Hepatocyte (in vitro differentiated cells): ENCODE results near the gene CDH19. TPM values are rescaled to one million over a fixed set of nuclear protein-coding genes. Genes with fewer than 3 reads are reported as not detected.
"Not testable (repeated sequence)": the region's sequence is repeated elsewhere in the genome, so short reads cannot be mapped to it uniquely, and the experiment has no call there.

Experiments
- DNase-seq: peaks from one replicate; pipeline ENCODE4 v3.0.0-alpha.2; 2016; ENCODE audit warnings: low spot score
- H2AFZ ChIP-seq: fragments of 200-600 bp; sonication (generic); 2 replicates; pipeline ENCODE4 v1.6.0; 2016; ENCODE audit warnings: antibody characterized with exemption, mild to moderate bottlenecking
- H3K27ac ChIP-seq: fragments of 200-600 bp; sonication (generic); 2 replicates; pipeline ENCODE4 v1.5.1; 2016; ENCODE audit warnings: mild to moderate bottlenecking
- H3K27me3 ChIP-seq: fragments of 200-600 bp; sonication (generic); 2 replicates; pipeline ENCODE4 v1.6.1; 2016
- H3K36me3 ChIP-seq: fragments of 200-600 bp; sonication (generic); replicated peaks from 2 replicates; pipeline ENCODE4 v1.5.1; 2016; ENCODE audit warnings: low read depth; ENCODE audit not compliant: insufficient read depth
- H3K4me1 ChIP-seq: fragments of 200-600 bp; sonication (generic); 2 replicates; pipeline ENCODE4 v1.5.1; 2016; ENCODE audit warnings: mild to moderate bottlenecking, moderate library complexity; ENCODE audit not compliant: insufficient read depth
- H3K4me2 ChIP-seq: fragments of 200-600 bp; sonication (generic); 2 replicates; pipeline ENCODE4 v1.6.0; 2016
- H3K4me3 ChIP-seq: fragments of 200-600 bp; sonication (generic); 2 replicates; pipeline ENCODE4 v1.5.1; 2016; ENCODE audit warnings: mild to moderate bottlenecking
- H3K79me2 ChIP-seq: fragments of 200-600 bp; sonication (generic); 2 replicates; pipeline ENCODE4 v1.6.0; 2017; ENCODE audit warnings: mild to moderate bottlenecking
- H3K9me2 ChIP-seq: fragments of 200-600 bp; sonication (generic); replicated peaks from 2 replicates; pipeline ENCODE4 v1.6.0; 2017; ENCODE audit warnings: mild to moderate bottlenecking; ENCODE audit not compliant: insufficient read depth
- H3K9me3 ChIP-seq: fragments of 200-600 bp; sonication (generic); 2 replicates; pipeline ENCODE4 v1.5.1; 2016; ENCODE audit warnings: low read depth, mild to moderate bottlenecking
- H4K20me1 ChIP-seq: fragments of 200-600 bp; sonication (generic); 2 replicates; pipeline ENCODE4 v1.6.0; 2016; ENCODE audit warnings: mild to moderate bottlenecking; ENCODE audit not compliant: insufficient read depth, poor library complexity, severe bottlenecking
- CTCF ChIP-seq: fragments of 200-600 bp; sonication (generic); IDR thresholded peaks from 2 replicates; pipeline ENCODE4 v1.5.1; 2016; ENCODE audit warnings: antibody characterized with exemption, mild to moderate bottlenecking; ENCODE audit not compliant: poor library complexity
- EZH2 ChIP-seq: fragments of 200-600 bp; sonication (generic); IDR thresholded peaks from 2 replicates; pipeline ENCODE4 v1.6.1; 2016; ENCODE audit warnings: antibody characterized with exemption, mild to moderate bottlenecking, borderline replicate concordance
- EZH2phosphoT487 ChIP-seq: fragments of 200-600 bp; sonication (generic); IDR thresholded peaks from one replicate; pipeline ENCODE4 v1.6.1; 2018; ENCODE audit warnings: antibody characterized with exemption, mild to moderate bottlenecking, low read depth, moderate library complexity; ENCODE audit not compliant: unreplicated experiment, severe bottlenecking
- WGBS: methylation state at CpG from one replicate; pipeline ENCODE4 v1.1.6; 2016; ENCODE audit warnings: low lambda C conversion rate; ENCODE audit errors: missing lambda C conversion rate; 5-methylcytosine and 5-hydroxymethylcytosine counted together
- polyA plus RNA-seq: library from polyadenylated mRNA; unstranded; fragments of >200 nt; fragmentation: Nextera tagmentation; extraction: Ambion mirVana; gene quantifications from 2 replicates; pipeline ENCODE4 v1.2.1, GENCODE V29; 2016
- total RNA-seq: library from RNA; depleted of rRNA; stranded (reverse); fragments of >200 nt; gene quantifications from 2 replicates; pipeline ENCODE4 v1.2.3, GENCODE V29; 2014

The CDH19 gene
- total and polyA plus RNA-seq, 2 experiments from 2014 or later, result not detected

GRCh38 chr18:66473882-66474281, 130.0 kb downstream of the CDH19 start:
- Histone ChIP-seq H4K20me1 (no peaks in the 10 kb centered on the region), H3K27me3 (no peaks in the 10 kb centered on the region), H3K9me3 (no peaks in the 10 kb centered on the region), H3K27ac (no peak overlapping the region), H3K9me2 (no peaks in the 10 kb centered on the region), H2AFZ (no peak overlapping the region), H3K4me3 (no peak overlapping the region), H3K36me3 (no peaks in the 10 kb centered on the region), H3K79me2 (no peaks in the 10 kb centered on the region), H3K4me1 (no peaks in the 10 kb centered on the region), H3K4me2 (no peak overlapping the region)
- WGBS, result 81% methylated on average over 3 of the region's 3 CpGs
- no peak for DNase-seq
- TF ChIP-seq CTCF (no peak), EZH2phosphoT487 (no peak), EZH2 (no peak)

GRCh38 chr18:66466184-66466583, 137.7 kb downstream of the CDH19 start:
- H3K9me3 ChIP-seq, H3K4me1 ChIP-seq, H3K4me3 ChIP-seq, H3K27me3 ChIP-seq, H3K9me2 ChIP-seq, DNase-seq, H3K4me2 ChIP-seq, H2AFZ ChIP-seq, H3K79me2 ChIP-seq, H3K36me3 ChIP-seq, H3K27ac ChIP-seq, H4K20me1 ChIP-seq: not testable (repeated sequence)
- WGBS, result 83% methylated on average over 5 of the region's 5 CpGs

GRCh38 chr18:66461344-66461743, 142.5 kb downstream of the CDH19 start:
- no peaks in the 10 kb centered on the region for H3K4me1 ChIP-seq
- H3K36me3 ChIP-seq, result no peaks in the 10 kb centered on the region
- no peak for DNase-seq
- H3K9me2 ChIP-seq, result no peaks in the 10 kb centered on the region
- H3K79me2 ChIP-seq, result no peaks in the 10 kb centered on the region
- TF ChIP-seq EZH2 (no peak), EZH2phosphoT487 (no peak), CTCF (no peak)
- WGBS, result 72% methylated on average over 3 of the region's 3 CpGs
- no peaks in the 10 kb centered on the region for H4K20me1 ChIP-seq
- H3K27ac ChIP-seq, result no peak overlapping the region
- no peaks in the 10 kb centered on the region for H3K27me3 ChIP-seq
- no peaks in the 10 kb centered on the region for H3K9me3 ChIP-seq
- no peak overlapping the region for H2AFZ ChIP-seq
- H3K4me2 ChIP-seq, result no peak overlapping the region
- H3K4me3 ChIP-seq, result no peak overlapping the region

- H3K79me2 ChIP-seq, result no peaks in the 10 kb centered on the region
- H3K9me2 ChIP-seq, result no peaks in the 10 kb centered on the region
- no peak overlapping the region for H2AFZ ChIP-seq
- no peak overlapping the region for H3K4me2 ChIP-seq
- no peak for DNase-seq
- H3K9me3 ChIP-seq, result no peaks in the 10 kb centered on the region
- H4K20me1 ChIP-seq, result no peaks in the 10 kb centered on the region
- H3K27me3 ChIP-seq, result no peaks in the 10 kb centered on the region
- H3K27ac ChIP-seq, result no peak overlapping the region
- TF ChIP-seq EZH2phosphoT487, result no peak
- TF ChIP-seq CTCF, result no peak
- TF ChIP-seq EZH2, result no peak
- H3K36me3 ChIP-seq, result no peaks in the 10 kb centered on the region
- 56% methylated on average over 1 of the region's 1 CpG for WGBS
- no peak overlapping the region for H3K4me3 ChIP-seq
- H3K4me1 ChIP-seq, result no peaks in the 10 kb centered on the region
Observed at GRCh38 chr18:66457245-66457644, 146.6 kb downstream of the CDH19 start.
